ENCODE measurements around the gene FCN2. TPM values are rescaled to one million over a fixed set of nuclear protein-coding genes. Genes with fewer than 3 reads are reported as not detected.

FCN2 gene
- total RNA-seq, 2 experiments from 2014 or later, result not detected

GRCh38 chr9:134870746-134871662, 9.6 kb upstream of the FCN2 start:
- no peak overlapping the region for H2AFZ ChIP-seq (ENCODE audit: low read length)
- CTCF ChIA-PET (ENCODE audit: unreplicated experiment), result interaction anchor here (0.6 kb wide), 1 partner anchor 194 kb away, joined by 3 read pairs; no protein-coding TSS in a partner anchor
- no peak for DNase-seq (ENCODE audit: low spot score)
- H3K4me1 ChIP-seq (ENCODE audit: insufficient read depth, low read length, poor library complexity, severe bottlenecking), result peaks cover 45% of the 10 kb centered on the region
- POLR2A ChIA-PET, result interaction anchor here (0.6 to 0.9 kb wide), 2 partner anchors 40 to 60 kb away, joined by 3 read pairs; no protein-coding TSS in a partner anchor
- no peaks in the 10 kb centered on the region for H3K79me2 ChIP-seq (ENCODE audit: insufficient read depth, low read depth, low read length)
- intact Hi-C loops (cut with micrococcal nuclease; ENCODE audit: unreplicated experiment), result no loop called here
- no peak overlapping the region for H3K27ac ChIP-seq (ENCODE audit: low read depth, low read length, poor library complexity, severe bottlenecking)
- no peaks in the 10 kb centered on the region for H3K36me3 ChIP-seq (ENCODE audit: insufficient read depth, low read length)
- peak overlapping the region; percentile 55; the same call in 1 of the 2 replicates for H3K4me2 ChIP-seq (ENCODE audit: low read length)
- H4K20me1 ChIP-seq (ENCODE audit: insufficient read depth, low read length), result no peaks in the 10 kb centered on the region
- H3K9me3 ChIP-seq (ENCODE audit: low read length), result peaks cover 7% of the 10 kb centered on the region
- H3K9me2 ChIP-seq (ENCODE audit: insufficient read depth, low read length), result no peaks in the 10 kb centered on the region
- TF ChIP-seq EZH2phosphoT487 (IDR thresholded peaks at IDR 0.05; ENCODE audit: borderline replicate concordance, low read depth, low read length) (no peak), CTCF (conservative IDR thresholded peaks at IDR 0.05; ENCODE audit: low read length) (no peak)
- BruUV-seq (replicated peaks), result no TSS peak
- no peak overlapping the region for H3K4me3 ChIP-seq (ENCODE audit: low read depth, low read length, poor library complexity, severe bottlenecking)

GRCh38 chr9:134871697-134872340, 8.8 kb upstream of the FCN2 start:
- TF ChIP-seq EZH2phosphoT487 (IDR thresholded peaks at IDR 0.05; ENCODE audit: borderline replicate concordance, low read depth, low read length) (no peak), CTCF (conservative IDR thresholded peaks at IDR 0.05; ENCODE audit: low read length) (no peak)
- H3K4me3 ChIP-seq (ENCODE audit: low read depth, low read length, poor library complexity, severe bottlenecking), result no peak overlapping the region
- H3K27ac ChIP-seq (ENCODE audit: low read depth, low read length, poor library complexity, severe bottlenecking), result no peak overlapping the region
- intact Hi-C loops (cut with micrococcal nuclease; ENCODE audit: unreplicated experiment), result no loop called here
- H4K20me1 ChIP-seq (ENCODE audit: insufficient read depth, low read length), result no peaks in the 10 kb centered on the region
- peak overlapping the region; percentile 55; the same call in 1 of the 2 replicates for H3K4me2 ChIP-seq (ENCODE audit: low read length)
- CTCF ChIA-PET (ENCODE audit: unreplicated experiment), result interaction anchor here (0.6 kb wide), 1 partner anchor 195 kb away, joined by 3 read pairs; no protein-coding TSS in a partner anchor
- no peaks in the 10 kb centered on the region for H3K79me2 ChIP-seq (ENCODE audit: insufficient read depth, low read depth, low read length)
- DNase-seq (ENCODE audit: low spot score), result no peak
- no TSS peak for BruUV-seq (replicated peaks)
- POLR2A ChIA-PET, result interaction anchor here (0.9 kb wide), 1 partner anchor 60 kb away, joined by 3 read pairs; no protein-coding TSS in a partner anchor
- H3K9me3 ChIP-seq (ENCODE audit: low read length), result peaks cover 7% of the 10 kb centered on the region
- peaks cover 45% of the 10 kb centered on the region for H3K4me1 ChIP-seq (ENCODE audit: insufficient read depth, low read length, poor library complexity, severe bottlenecking)
- H3K9me2 ChIP-seq (ENCODE audit: insufficient read depth, low read length), result no peaks in the 10 kb centered on the region
- no peaks in the 10 kb centered on the region for H3K36me3 ChIP-seq (ENCODE audit: insufficient read depth, low read length)
- H2AFZ ChIP-seq (ENCODE audit: low read length), result no peak overlapping the region

Measured in OCI-LY7 (cell line).